HG02588 (cell line): ENCODE results near the gene NABP2.
A peak's percentile ranks its signal among the peaks of the same experiment; 100 is the strongest.
"Not testable (repeated sequence)": the region's sequence is repeated elsewhere in the genome, so short reads cannot be mapped to it uniquely, and the experiment has no call there.

Experiments
- ATAC-seq: cut with Tn5 transposase; IDR thresholded peaks from one replicate; pipeline ENCODE4 v1.9.1; 2021; ENCODE audit warnings: mild to moderate bottlenecking, moderate library complexity; ENCODE audit not compliant: unreplicated experiment

Gene NABP2

DNA sequence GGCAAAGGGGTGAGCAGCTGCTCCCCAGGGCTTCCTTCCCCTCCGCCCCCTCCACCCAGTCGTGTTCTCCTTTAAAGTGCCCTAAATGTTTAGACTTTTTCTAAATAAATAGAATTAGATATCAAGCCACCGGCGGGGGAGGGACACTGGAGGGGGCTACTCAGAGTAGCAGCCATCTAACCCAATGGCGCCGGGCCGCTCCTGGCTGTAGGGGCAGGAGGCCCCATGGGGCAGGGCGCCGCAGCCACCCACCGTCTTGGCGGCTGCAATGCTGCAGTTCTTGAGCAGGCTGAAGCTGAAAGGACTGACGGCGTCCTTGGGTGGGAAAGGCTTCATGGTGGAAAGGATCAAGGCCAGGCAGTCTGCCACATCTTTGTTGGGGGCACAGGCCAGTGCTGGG lies 18.8 kb downstream of the NABP2 start:
- no peak for ATAC-seq

GRCh38 chr12:56243731-56244181 lies 19.6 kb downstream of the NABP2 start:
- no peak for ATAC-seq

- no peak for ATAC-seq
Observed at GRCh38 chr12:56244494-56244893, 20.4 kb downstream of the NABP2 start.

GRCh38 chr12:56247923-56248322 lies 23.8 kb downstream of the NABP2 start:
- no peak for ATAC-seq

- no peak for ATAC-seq
Observed at GRCh38 chr12:56248711-56249110, 24.6 kb downstream of the NABP2 start.

- no peak for ATAC-seq
Observed at GRCh38 chr12:56252649-56253048, 28.5 kb downstream of the NABP2 start.

GRCh38 chr12:56253091-56253490 lies 28.9 kb downstream of the NABP2 start:
- ATAC-seq, result no peak

GRCh38 chr12:56255671-56256070 lies 31.5 kb downstream of the NABP2 start:
- no peak for ATAC-seq

- ATAC-seq, result no peak
Observed at GRCh38 chr12:56256326-56256960, 32.3 kb downstream of the NABP2 start.

DNA sequence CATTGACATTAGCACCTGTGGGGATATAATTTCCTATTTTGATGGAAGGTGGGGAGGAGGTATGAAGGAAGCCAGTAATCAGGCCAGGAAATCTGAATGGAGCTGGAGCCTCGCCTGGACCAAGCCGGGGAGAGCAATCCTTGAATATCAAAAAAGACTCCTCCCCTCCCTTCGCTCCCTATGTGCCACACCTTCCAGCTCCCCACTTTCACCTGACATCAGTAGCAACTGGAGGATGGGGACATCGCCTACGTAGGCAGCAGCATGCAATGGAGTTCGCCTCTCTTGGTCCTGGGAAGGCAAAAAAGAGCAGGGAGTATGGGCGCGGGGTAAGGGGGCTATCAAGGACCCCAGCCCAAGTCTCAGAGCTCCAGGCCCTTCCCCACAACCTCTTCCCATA lies 32.9 kb downstream of the NABP2 start:
- ATAC-seq, result no peak

GRCh38 chr12:56257491-56258067 lies 33.4 kb downstream of the NABP2 start:
- ATAC-seq, result no peak

DNA sequence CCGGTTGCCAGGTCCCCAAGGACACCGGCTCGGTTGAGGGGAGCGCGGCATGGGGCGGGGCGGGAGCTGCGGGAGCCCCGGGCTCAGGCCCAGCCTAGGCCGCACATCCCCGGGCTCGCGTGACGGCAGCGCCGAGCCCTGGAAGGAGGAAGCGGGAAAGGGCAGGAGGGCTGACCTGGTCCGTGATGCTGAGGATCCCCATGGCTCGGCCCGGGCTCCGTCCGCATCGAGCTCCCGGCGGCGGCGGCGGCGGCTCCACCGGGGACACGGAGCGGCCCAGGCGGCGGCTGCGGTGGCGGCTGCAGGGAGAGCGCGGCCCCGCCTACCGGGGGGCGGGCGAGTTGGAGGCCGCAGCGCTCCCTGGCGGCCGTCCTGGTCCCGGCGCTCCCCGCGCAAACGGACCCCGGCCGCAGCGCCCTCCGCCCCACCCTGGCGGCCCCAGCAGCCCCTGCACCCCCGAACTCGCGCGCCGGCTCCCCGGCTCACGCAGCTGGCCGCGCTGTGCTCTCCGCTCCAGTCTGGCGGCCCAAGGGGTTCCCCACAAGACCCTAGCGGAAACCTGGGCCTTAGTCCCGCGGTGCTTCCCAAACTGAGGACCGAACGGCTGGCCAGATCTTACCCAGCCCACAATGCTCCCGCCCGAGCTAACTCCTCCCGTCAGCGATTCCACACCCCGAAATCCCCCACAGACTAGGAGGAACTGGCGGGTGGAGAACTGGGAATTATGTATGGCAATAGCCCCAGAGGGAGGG lies 34.1 kb downstream of the NABP2 start, which contains the start of gene ANKRD52:
TSS of gene ANKRD52 (minus strand) at position 317 of the 752 bp plus-strand sequence. CDS start at position 202, 115 bp downstream.
- peak; percentile 89 for ATAC-seq

DNA sequence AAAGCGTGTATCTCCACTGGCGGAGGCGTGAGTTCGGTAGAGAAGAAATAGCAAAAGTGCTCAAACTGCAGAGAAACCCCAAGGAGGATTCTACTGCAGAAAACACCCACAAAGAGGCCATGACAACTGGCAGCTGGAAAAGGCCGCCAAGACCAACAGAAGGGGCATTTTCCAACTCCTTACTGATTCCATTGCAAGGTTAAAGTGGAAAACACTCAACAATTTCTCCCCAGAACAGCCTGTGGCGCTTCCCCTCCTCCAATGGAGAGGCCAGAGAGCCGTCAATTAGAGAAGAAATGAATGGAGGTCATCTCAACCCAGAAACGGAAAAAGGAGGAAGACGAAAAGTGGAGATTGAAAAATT lies 34.7 kb downstream of the NABP2 start:
- ATAC-seq, result no peak

GRCh38 chr12:56260380-56260779 lies 36.2 kb downstream of the NABP2 start:
- ATAC-seq, result no peak

DNA sequence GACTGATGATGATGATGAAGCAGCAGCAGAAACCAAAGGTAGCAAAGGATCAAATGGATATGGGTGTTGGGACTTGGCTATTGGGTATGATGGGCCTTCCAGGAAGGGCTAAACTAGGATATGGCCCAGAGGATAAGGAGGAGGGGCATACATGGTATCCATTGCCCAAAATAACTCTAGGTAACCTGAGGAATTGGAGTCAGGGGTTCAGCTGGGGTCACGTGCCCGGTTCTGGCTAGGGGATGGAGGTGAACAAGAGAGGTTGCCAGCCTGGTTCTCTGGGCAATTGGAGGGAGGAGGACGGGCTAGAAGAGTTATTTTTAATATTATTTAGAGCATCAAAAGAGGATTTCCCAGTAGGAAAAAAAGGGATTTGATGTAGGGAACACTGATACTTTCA lies 36.8 kb downstream of the NABP2 start:
- ATAC-seq, result no peak

GRCh38 chr12:56261503-56262232 lies 37.5 kb downstream of the NABP2 start:
- no peak for ATAC-seq

- ATAC-seq, result not testable (repeated sequence)
Observed at GRCh38 chr12:56262955-56263354, 38.8 kb downstream of the NABP2 start.

DNA sequence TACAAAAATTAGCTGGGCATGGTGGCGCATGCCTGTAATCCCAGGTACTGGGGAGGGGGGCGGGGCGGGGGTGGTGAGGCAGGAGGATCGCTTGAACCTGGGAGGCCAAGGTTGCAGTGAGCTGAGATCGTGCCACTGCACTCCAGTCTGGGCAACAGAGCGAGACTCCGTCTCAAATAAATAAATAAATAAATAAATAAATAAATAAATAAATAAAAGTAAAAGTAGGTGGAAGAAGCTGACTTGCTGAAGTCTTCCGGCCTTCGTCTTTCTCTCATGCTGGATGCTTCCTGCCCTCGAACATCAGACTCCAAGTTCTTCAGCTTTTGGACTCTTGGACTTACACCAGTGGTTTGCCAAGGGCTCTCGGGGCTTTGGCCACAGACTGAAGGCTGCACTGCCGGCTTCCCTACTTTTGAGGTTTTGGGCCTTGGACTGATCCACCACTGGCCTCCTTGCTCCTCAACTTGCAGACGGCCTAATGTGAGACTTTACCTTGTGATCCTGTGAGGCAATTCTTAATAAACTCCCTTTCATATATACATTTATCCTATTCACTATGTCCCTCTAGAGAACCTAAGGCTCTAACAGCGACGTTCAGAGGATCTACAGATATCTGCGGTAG lies 42.0 kb downstream of the NABP2 start:
- ATAC-seq, result not testable (repeated sequence)

DNA sequence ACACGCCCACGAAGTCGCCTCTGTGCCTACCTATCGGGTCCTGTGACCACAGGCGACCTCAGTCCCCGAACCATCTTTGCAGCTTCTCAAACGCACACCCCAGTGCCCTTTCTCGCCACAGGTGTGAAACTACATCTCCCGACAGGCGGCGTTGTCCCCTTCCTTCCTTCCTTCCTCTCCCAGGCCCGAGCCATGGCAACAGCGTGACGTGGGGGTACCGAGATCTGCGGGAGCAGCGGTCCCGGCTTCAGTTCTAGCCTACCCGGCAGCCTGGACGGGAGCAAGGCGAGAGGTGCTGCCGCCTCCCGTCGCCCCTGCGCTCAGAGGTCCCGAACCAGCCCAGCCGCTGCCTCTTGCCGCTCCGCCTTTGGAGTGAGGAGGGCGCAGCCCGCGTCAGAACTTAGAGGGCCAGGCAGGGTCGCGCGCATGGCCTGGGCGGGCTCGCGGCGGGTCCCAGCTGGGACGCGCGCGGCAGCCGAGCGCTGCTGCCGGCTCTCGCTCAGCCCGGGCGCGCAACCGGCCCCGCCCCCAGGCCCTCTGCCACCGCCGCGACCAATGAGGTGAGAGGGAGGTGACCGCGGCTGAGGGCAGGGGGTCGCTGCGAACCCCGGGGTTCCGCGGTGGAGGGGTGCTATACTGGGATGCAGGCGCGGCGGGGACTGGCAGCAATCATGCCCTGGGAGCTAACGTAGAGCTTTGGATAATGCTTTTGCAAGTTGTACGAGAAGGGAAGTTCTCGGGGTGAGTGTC lies 42.7 kb downstream of the NABP2 start, which contains the start of gene COQ10A:
TSS of gene COQ10A (plus strand) at position 250 of the 750 bp plus-strand sequence. CDS start at position 427, 177 bp downstream.
- ATAC-seq, result peak; percentile 80

- peak; percentile 16 for ATAC-seq
Observed at GRCh38 chr12:56267443-56268071, 43.4 kb downstream of the NABP2 start.
